HK-2 (cell line): ENCODE measurements around the gene SLC25A29.
"Not testable (repeated sequence)": the region's sequence is repeated elsewhere in the genome, so short reads cannot be mapped to it uniquely, and the experiment has no call there.

Experiments used
- DNase-seq: peaks from one replicate; pipeline ENCODE4 v3.0.0-alpha.2; 2018; ENCODE audit not compliant: unreplicated experiment

Gene SLC25A29

DNA sequence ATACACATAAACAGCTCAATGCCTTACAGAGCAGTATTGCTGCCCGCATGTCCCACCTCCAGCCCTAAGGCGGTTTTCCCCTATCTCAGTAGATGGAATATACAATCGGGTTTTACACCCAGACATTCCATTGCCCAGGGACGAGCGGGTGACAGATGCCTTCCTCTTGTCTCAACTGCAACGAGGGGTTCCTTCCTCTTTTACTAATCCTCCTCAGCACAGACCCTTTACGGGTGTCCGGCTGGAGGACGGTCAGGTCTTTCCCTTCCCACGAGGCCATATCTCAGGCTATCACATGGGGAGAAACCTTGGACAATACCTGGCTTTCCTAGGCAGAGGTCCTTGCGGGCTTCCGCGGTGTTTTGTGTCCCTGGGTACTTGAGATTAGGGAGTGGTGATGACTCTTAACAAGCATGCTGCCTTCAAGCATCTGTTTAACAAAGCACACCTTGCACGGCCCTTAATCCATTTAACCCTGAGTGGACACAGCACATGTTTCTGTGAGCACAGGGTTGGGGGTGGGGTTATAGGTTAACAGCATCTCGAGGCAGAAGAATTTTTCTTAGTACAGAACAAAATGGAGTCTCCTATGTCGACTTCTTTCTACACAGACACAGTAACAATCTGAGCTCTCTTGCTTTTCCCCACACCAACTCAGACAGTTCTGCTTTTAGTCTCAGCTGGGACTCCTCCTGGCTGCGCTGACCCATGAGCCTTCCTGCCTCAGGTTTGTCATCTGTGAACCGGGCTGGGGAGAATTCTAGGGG, 6.0 kb upstream of the SLC25A29 start:
- DNase-seq = not testable (repeated sequence)

DNA sequence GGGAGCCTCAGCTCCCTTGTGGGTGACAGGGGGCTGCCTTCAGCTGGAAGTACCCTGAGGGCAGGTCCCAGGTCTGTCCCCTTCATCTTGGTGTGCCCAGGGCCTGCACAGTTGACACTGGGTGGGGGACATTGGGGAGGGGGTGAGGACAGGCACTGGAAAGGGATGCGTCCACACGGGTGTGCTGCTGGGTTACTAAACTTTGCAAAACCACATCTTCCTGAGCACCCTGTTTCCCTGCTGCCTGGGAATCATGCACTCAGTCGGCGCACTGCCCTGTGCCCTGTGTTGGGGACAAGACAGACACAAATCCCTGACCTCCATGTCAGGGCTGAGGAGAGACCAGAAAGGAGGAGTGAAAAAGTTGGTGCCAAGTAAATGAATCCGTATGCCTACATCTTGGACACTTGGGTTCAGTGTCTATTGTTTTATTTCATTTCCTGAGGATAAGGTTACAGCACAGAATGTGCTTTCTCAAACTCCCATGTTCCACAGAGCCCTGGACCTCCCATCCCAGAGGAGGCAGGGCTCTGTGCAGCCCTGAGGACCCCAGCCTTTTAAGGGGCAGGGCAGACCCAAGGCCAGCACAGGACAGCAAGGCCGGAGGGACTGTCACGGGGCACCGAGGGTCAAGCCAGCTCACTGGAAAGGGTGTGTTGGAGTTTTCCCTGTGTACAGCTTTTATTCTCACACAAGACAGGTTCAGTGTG, 2.9 kb upstream of the SLC25A29 start:
- DNase-seq = no peak

DNA sequence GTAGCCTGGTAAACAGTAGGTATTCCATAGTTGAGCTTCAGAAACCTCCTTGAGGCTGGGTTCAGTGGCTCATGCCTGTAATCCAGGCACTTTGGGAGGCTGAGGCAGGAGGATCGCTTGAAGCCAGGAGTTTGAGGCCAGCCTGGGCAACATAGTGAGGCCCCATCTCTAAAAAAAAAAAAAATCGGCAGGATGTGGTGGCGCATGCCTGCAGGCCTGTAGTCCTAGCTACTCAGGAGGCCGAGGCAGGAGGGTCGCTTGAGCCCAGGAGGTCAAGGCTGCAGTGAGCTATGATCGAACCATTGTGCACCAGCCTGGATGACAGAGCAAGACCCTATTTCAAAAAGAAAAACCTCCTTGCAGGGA, 2.2 kb upstream of the SLC25A29 start:
- not testable (repeated sequence) for DNase-seq

DNA sequence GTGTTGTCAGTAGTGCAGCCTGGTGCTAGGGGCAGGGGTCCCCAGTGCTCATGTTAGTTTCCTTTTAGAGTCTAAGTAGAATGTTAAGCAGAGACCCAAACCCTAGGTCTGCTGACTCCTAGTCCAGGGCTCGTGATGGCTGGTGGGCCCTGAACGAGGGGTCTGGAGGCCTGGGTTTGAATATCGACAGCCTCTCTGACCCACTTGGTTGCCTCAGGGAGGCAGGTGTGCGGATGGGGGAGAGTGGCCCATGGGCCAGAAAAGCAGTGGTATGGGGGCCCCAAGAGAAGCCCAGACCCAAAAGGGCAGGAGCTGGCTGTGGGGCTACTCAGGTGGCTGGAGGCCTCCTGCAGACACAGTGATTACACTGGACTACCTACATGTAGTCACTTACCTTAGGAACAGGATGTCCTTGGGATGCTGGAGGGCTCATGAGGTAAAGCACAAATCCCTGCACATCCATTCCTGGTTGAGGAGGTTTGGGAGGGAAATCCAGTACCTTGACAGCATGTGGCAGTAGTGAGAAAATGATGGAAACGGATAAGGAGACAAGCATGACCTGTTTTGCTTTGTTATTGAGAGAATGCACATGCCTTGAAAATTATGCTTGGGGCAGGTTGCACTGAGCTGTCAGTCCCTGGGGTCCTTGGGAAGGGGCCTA, 1.7 kb upstream of the SLC25A29 start:
- no peak for DNase-seq

DNA sequence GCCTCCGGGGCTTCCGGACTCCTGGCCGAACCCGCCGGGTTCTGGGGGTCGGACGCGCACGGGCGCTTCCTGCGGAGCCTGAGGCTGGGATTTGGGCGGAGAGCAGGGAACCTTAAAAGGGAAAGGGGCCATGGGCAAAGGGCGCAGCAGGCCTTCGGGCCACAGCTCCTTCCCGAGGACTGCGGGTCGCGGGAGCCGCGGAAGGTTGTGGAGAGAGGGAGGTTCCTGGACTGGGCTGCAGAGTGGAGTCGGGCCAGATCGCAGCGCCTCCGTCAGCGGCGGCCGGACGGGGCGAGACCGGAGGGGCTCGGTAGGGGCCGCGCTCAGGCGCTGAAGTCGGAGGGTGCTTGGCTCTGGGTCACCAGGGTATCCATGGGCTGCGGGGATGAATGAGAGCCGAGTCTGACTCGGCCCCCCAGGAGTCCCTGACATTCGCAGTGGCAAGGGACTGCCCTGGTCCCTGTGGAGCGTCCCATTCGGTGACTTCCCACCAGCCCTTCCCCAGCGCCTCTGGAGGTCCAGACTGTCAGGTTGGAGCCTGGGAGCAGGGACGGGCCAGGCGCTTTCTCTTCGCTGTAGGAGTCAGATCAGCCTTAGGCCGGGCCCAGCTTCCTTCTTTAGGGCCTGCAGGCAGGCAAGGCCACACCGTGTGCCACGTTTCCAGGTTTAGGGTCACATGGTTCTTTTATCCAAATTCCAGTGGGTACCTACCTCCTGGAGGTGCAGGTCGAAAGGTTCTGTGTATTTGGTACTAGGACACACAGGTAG, 938 bp upstream of the SLC25A29 start:
- DNase-seq = no peak

DNA sequence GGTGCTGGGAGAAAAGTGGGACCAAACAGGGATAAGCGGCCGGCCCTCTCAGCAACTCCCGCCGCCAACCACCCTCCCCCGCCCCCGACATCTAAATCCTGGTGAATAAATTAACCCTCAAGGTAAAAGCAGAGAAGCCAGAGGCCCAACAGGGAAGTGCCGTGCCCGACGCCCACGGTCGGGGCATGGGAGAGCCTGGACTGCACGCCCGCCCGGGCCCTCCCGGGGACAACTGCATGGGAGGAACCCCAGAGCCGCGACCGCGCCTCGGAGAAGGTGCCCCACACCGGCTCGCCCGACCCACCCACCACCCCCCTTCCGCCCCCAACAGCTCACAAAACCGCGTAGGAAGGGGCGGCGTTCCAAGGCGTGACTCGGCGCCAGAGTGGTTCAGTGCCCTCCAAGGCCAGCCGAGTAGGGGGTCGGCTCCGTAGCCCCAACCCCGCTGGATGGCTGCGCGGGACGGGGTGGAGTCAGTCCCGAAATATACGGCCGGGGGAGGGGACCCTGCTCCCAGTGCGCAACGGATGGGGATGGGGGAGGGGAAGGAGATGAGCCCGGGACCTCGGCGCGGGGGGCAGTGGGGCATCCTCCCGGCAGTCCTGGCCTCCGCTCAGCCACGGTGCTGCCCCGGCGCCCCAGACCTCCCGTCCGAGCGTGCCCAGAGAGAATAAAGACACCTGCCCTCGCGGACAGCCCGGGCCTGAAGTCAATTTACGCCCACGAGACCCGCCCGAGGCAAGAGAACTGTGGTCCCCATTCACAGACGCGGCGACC, 732 bp downstream of the SLC25A29 start:
- DNase-seq = peak; percentile 53

DNA sequence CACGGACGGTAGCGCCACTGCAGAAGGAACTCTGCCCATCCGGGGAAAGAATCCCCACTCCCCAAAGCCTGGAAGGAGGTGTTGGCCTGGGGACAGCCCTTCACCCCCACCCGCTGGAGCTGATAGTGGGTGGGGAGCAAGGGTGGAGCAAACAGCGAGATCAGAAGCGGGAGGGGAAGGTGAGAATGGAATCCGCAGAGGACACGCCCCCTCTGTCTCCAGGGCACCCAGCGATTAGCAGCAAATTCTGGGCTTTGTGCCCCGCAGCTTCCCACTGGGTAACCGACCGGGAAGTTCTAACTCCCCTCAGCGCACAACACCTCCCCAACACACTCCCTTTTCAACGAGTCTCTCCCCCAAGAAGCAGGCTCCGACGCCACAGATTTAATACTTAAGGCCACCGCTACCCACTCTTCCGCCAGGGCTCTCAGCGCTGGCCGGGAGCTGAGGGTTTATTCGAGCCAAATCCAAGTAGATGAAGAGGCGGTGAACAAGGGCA, 1.4 kb downstream of the SLC25A29 start:
- peak; percentile 32 for DNase-seq

DNA sequence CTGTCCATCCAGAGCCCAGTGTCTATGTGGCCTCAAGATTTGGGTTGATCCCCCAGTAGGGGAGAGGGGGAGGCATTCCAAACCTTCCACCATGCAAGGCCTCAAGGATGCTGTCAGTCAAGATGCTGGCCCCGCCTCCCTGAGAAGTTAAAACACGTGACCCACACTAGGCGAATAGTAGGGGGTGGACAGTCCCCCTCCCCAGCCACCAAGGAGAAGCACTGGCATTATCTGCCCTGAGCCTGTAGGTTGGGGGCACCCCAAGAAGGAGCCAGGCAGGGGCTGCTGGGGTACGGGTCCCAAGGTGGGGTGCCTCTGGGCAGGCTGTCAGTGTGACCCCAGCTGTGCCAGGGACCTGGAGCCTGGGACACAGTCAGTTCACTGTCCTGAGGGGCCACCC, 2.3 kb downstream of the SLC25A29 start:
- DNase-seq = no peak

DNA sequence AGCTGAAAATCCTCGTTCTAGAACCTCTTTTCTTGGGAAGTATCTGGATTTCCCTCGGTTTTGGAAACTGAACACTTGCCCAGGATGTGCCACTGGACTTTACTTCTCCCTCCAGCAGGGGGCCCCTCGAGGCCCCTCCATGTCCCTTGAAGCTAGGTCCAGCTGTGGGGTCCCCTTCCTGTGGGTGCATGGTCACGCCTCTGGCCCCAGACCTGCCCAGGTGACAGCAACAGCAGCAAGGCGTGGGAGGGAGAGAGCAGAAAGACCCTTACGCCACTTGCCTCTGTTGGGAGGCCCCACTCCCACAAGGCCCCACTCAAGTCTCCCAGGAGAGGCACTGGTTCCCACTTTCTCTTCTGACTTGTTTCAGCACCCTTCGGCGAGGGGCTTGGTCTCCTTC, 3.1 kb downstream of the SLC25A29 start:
- no peak for DNase-seq

DNA sequence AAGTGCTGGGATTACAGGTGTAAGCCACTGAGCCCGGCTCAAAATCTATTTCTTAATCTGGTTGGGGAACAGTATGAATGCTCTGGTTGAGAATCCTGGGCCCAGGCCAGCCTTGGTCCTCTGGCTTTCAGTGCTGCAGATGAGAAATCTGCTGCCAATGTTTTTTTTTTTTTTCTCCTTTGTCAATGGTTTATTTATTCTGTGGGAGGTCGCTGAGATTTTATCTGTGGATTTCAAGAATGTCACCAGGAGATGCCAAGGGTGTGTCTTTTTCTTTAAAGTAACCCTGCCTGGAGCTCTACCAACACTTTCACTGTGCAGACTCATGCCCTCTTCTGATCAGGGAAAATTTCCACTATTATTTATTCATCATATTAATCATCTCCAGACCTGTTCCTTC, 3.6 kb downstream of the SLC25A29 start:
- no peak for DNase-seq

DNA sequence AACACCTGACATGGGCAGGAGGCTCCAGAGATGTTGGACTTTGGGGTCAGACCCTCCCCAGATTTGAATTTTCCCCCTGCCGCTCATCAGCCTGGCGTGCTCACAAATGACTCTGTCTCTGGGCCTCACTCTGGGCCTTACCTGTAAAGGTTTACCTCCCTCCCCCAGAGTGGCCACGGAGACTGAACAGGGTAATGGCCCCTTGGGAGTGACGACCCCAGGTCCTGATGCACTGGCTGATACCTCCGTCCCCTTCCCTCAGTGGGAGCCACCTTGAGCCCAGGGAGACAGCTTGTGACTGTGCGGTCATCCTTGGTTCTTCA, 7.0 kb downstream of the SLC25A29 start:
- no peak for DNase-seq

DNA sequence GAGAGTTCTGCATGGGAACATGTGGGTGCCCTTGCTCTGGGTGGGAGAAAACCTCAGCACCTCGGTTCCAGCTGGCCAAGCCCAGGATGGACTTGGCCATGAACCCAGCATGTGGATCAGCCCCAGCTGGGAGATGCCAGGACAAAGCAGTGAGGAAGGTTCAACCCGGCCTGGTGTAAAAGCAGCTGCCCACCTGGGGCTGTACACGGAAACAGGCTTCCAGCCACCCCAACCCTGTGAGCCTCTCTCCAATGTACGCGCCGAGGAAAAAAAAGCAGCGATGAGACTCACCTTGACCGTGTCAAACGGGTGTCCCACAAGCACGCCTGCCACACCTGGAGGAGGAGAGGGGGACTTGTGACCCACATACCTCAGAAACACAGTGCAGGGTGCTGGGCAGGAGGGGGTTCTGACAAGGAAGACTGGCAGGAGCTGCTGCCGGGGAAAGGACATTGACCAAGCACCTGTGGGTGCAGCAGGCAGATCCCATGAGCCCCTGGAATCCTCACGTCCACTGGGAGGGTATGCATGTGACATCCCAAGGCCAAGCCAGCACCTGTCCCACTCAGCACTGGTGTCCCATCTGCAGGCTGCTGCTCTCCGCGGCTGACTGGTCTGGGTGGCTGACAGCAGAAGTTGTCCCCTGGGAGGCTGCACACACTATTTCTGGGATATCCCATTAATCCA, 7.5 kb downstream of the SLC25A29 start:
- DNase-seq = no peak

DNA sequence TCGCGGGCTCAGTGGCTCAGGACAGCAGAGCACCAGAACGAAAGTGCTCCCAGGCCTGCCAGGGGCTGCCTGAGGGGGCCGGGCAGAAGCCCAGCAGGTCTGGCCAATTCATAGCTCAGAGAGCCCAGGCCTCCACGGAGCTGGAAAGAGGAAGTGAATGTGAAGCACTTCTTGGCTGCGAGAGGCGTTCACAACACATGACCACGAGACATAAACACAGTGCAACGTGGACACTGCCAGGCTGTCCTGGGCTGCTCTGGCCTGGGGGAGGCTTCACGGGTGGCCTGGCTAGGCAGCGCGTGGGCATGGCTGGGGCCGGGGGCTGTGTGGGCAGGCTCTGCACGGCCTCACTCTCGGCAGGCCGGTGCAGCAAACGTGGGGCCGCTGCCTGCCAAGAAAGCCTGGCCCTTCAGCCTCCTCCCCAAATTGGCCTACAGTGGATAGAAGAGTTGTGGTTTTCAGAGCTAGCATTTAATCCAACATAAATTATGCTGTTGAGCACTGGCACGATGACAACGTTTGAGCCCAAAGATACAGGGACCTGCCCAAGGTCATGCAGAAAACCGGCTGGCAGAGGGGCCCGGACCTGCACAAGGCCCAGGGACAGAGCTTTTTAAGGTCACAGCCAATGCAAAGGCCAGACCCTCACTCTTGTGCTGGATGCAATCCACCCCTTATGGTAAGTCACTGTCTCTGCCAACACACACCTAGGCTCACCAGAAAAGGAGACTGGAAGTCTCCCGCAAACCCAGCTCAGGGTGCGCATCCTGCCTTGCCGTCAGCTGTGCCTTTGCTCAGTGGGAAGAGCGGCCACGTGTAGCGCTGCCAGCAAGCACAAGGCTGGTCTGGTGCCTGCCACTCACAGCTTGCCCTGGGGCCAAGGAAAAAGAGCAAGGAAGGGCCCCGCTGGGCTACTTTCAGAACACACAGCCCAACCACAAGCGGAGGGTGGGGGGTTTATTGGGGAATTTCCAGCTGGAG, 8.6 kb downstream of the SLC25A29 start:
- no peak for DNase-seq

DNA sequence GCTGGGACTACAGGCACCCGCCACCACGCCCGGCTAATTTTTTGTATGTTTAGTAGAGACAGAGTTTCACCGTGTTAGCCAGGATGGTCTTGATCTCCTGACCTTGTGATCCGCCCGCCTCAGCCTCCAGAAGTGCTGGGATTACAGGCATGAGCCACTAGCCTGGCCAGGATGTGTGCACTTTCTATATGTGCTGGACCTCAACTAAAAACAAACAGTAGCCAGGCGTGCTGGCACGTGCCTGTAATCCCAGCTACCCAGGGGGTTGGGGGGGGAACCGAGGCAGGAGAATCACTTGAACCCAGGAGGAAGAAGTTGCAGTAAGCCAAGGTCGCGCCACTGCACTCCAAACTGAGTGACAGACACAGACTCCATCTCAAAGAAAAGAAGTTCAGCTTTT, 9.5 kb downstream of the SLC25A29 start:
- not testable (repeated sequence) for DNase-seq

DNA sequence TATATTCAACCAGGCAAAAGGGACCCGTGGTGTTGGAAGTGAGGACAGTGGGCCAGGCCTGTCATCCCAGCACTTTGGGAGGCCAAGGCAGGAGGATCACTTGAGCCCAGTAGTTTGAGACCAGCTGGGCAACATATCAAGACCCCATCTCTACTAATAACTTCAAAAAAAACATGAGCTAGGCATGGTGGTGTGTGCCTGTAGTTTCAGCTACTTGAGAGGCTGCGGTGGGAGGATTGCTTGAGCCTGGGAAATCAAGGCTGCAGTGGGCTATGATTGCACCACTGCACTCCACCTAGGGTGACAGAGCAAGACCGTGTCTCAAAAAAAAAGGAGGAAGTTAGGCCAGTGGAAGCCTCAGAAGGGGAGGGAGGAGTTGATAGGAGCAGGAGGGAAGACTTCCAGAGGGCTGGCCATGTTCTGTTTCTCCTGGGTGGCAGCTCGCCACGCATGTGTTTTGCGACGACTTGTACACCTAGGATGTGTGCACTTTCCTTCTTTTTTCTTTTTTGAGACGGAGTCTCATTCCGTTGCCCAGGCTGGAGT, 10.1 kb downstream of the SLC25A29 start:
- no peak for DNase-seq

DNA sequence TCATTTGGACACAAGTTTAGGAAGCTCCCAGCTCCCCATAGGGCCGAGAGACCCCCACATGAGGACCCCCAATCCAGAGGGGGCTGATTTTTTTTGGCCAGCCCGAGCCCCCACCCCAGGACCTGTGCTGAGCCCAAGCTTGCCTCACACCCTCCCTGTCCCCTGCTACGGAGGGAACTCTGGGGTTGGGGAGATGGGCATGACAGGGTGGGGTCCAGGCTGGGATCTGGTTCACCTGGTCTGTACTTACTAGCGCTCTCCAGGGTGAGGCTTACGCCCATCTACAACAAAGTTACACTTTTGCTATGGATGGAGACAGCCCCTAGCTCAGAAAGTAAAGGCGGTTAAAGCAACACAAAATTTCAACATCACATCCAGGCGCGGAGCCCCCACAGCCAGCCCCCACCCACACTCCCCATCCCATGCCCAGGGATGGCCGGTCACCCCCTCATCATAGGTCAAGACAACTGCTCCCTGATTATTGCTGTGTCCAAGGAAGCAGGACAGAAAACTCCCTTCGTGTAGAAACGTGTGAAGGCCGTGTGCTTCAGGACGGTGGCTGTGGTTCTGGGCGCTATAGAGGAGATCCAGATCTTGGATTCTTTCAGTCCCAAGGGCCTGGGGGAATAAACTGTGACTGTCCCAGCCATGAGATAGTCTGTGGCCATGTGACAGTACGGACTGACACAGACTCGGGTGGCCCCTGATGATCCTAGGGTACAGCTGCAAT, 10.7 kb downstream of the SLC25A29 start:
- no peak for DNase-seq

DNA sequence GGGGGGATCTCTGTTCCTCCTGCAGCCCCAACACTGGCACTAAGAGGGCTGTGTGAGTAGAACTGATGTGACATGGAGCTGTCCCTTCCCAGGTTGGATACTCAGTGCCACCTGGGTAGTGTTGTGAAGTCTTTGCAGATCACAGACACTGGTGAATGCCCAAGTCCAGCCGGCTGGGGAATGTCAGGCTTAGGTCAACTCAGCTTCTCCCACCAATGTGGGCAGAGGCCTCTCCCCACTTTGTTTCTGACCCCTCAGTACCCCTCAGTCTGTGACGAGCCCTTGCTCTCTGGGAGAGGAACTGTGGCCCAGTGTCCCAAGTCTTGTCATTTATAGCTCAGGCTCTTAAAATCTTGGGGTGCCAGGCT, 11.3 kb downstream of the SLC25A29 start:
- no peak for DNase-seq

DNA sequence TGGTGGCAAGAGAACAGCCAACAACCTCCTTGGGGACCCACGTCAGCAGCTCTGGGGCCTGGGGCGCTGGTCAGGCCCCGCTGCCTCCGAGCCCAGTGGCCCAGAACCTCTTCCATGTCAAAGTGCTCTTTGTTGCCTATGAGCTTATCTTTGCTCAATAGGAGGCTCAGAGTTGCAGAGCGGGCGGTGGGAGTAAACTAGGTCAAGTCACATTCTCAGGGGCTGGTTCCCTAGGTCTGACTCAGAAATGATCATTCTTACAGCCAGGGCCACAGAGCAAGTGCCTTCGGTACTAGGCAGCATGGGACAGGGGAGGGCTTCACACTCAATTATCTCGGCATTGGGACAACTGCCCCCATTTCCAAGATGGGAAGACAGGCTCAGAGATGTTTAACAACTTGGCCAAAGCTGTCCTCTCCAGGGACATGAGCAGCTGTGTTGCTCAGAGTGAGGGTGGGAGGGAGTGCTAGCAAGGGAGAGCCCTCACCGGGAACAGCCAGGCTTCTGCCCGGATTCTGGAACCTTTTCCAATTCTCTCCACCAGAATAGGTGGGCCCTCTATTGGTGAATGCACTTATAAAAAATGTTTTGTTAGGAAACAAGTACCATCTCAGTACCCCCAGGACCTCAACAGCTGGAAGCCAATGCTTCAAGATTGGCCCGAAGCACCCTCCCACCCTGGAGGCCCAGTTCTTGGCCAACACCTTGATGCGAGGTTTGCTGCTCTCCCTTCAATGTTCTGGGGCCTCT, 11.9 kb downstream of the SLC25A29 start:
- no peak for DNase-seq
